ENCODE measurements around the gene PEPD.

The PEPD gene

GRCh38 chr19:33397536-33398360 is 123.8 kb downstream of the PEPD start:
- no peak for DNase-seq (ENCODE audit: low read depth in 2 of 2, low spot score in 1 of 2)

- no peak for DNase-seq (ENCODE audit: low read depth in 2 of 2, low spot score in 1 of 2)
These were observed 124.7 kb downstream of the PEPD start for GRCh38 chr19:33396701-33397535.

- DNase-seq (ENCODE audit: low read depth in 2 of 2, low spot score in 1 of 2) = no peak
These were observed 125.7 kb downstream of the PEPD start for GRCh38 chr19:33395561-33396550.

GRCh38 chr19:33394723-33395560 is 126.6 kb downstream of the PEPD start:
- no peak for DNase-seq (ENCODE audit: low read depth in 2 of 2, low spot score in 1 of 2)

- DNase-seq (ENCODE audit: low read depth in 2 of 2, low spot score in 1 of 2) = no peak
These were observed 127.4 kb downstream of the PEPD start for GRCh38 chr19:33394006-33394722.

GRCh38 chr19:33393286-33394005 is 128.1 kb downstream of the PEPD start:
- no peak for DNase-seq (ENCODE audit: low read depth in 2 of 2, low spot score in 1 of 2)

- DNase-seq (ENCODE audit: low read depth in 2 of 2, low spot score in 1 of 2) = no peak
These were observed 129.0 kb downstream of the PEPD start for GRCh38 chr19:33392341-33393285.

- DNase-seq (ENCODE audit: low read depth in 2 of 2, low spot score in 1 of 2) = no peak
These were observed 129.9 kb downstream of the PEPD start for GRCh38 chr19:33391631-33392249.

- no peak for DNase-seq (ENCODE audit: low read depth in 2 of 2, low spot score in 1 of 2)
These were observed 130.5 kb downstream of the PEPD start for GRCh38 chr19:33390908-33391630.

GRCh38 chr19:33390101-33390907 is 131.3 kb downstream of the PEPD start:
- DNase-seq (ENCODE audit: low read depth in 2 of 2, low spot score in 1 of 2) = no peak

- no peak for DNase-seq (ENCODE audit: low read depth in 2 of 2, low spot score in 1 of 2)
These were observed 132.0 kb downstream of the PEPD start for GRCh38 chr19:33389421-33390100.

GRCh38 chr19:33388725-33389420 is 132.7 kb downstream of the PEPD start:
- no peak for DNase-seq (ENCODE audit: low read depth in 2 of 2, low spot score in 1 of 2)

GRCh38 chr19:33388231-33388724 is 133.3 kb downstream of the PEPD start:
- no peak for DNase-seq (ENCODE audit: low read depth in 2 of 2, low spot score in 1 of 2)
